DMS53 treated with DMSO at 0.1 percent for 48 hours (cell line): ENCODE results near the gene PCNP.
"Not testable (repeated sequence)": the region's sequence is repeated elsewhere in the genome, so short reads cannot be mapped to it uniquely, and the experiment has no call there.

ENCODE experiments used
- DNase-seq: peaks from one replicate; lab custom pipeline; 2025; ENCODE audit not compliant: unreplicated experiment; lab: John Stamatoyannopoulos, UW

PCNP gene

GRCh38 chr3:101561630-101562328 lies 12.2 kb upstream of the PCNP start, which contains the start of gene TRMT10C:
Gene TRMT10C (plus strand): TSS chr3:101561868. CDS start chr3:101564782, 2,914 bp downstream.
- DNase-seq: peak; percentile 51

- DNase-seq: no peak
Measured at GRCh38 chr3:101567528-101568317, 6.3 kb upstream of the PCNP start.

- DNase-seq: no peak
Measured at GRCh38 chr3:101571028-101571895, 2.7 kb upstream of the PCNP start.

GRCh38 chr3:101574388-101575112 lies 570 bp downstream of the PCNP start:
- DNase-seq: no peak

GRCh38 chr3:101577286-101577685 lies 3.3 kb downstream of the PCNP start:
- no peak for DNase-seq

- no peak for DNase-seq
Measured at GRCh38 chr3:101588616-101589015, 14.6 kb downstream of the PCNP start.

- DNase-seq: no peak
Measured at GRCh38 chr3:101591071-101591470, 17.1 kb downstream of the PCNP start.

- DNase-seq: no peak
Measured at GRCh38 chr3:101602731-101603130, 28.8 kb downstream of the PCNP start.

GRCh38 chr3:101603184-101603583 lies 29.2 kb downstream of the PCNP start:
- DNase-seq: no peak

- DNase-seq: not testable (repeated sequence)
Measured at GRCh38 chr3:101605398-101605797, 31.4 kb downstream of the PCNP start.

- DNase-seq: no peak
Measured at GRCh38 chr3:101611023-101611422, 37.0 kb downstream of the PCNP start.

- DNase-seq: not testable (repeated sequence)
Measured at GRCh38 chr3:101613014-101613413, 39.0 kb downstream of the PCNP start.

GRCh38 chr3:101615525-101615924 lies 41.5 kb downstream of the PCNP start:
- no peak for DNase-seq

- DNase-seq: no peak
Measured at GRCh38 chr3:101617478-101617877, 43.5 kb downstream of the PCNP start.

GRCh38 chr3:101618726-101619125 lies 44.7 kb downstream of the PCNP start:
- DNase-seq: no peak

GRCh38 chr3:101619734-101620133 lies 45.8 kb downstream of the PCNP start:
- DNase-seq: no peak

GRCh38 chr3:101623656-101624055 lies 49.7 kb downstream of the PCNP start:
- DNase-seq: no peak

- no peak for DNase-seq
Measured at GRCh38 chr3:101624857-101625256, 50.9 kb downstream of the PCNP start.

- no peak for DNase-seq
Measured at GRCh38 chr3:101625879-101626278, 51.9 kb downstream of the PCNP start.

GRCh38 chr3:101629219-101629618 lies 55.2 kb downstream of the PCNP start:
- no peak for DNase-seq
